PFSK-1 (cell line): ENCODE data around the gene HDAC2.

Source experiments
- POLR2AphosphoS5 ChIP-seq: IDR thresholded peaks from 2 replicates; pipeline ENCODE4 v1.6.1; 2012; ENCODE audit warnings: low read depth, mild to moderate bottlenecking, control low read depth, low read length, moderate library complexity
- REST ChIP-seq, 2 experiments: IDR thresholded peaks; 2 replicates each; pipeline versions ENCODE4 v1.6.1 to v1.8.0; 2011 to 2012; ENCODE audit warnings: low read depth in 2 of 2, low read length in 2 of 2, control low read depth in 1 of 2, inconsistent platforms in 1 of 2, mild to moderate bottlenecking in 1 of 2, moderate library complexity in 1 of 2; ENCODE audit not compliant: insufficient read depth in 1 of 2
- SIN3A ChIP-seq: IDR thresholded peaks from 2 replicates; pipeline ENCODE4 v1.6.1; 2012; ENCODE audit warnings: mild to moderate bottlenecking, low read length, moderate library complexity, borderline replicate concordance; ENCODE audit not compliant: insufficient read depth

GRCh38 chr6:113954653-113955052, 16.3 kb downstream of the HDAC2 start:
- TF ChIP-seq SIN3A (no peak), REST (IDR thresholded peaks at IDR 0.05; ENCODE audit: insufficient read depth in 1 of 2, low read depth in 2 of 2, low read length in 2 of 2) (no peak), POLR2AphosphoS5 (no peak)
